Karpas-422 (cell line): ENCODE results near the gene PICK1. TPM values are rescaled to one million over a fixed set of nuclear protein-coding genes. Genes with fewer than 3 reads are reported as not detected.
A peak's percentile ranks its signal among the peaks of the same experiment; 100 is the strongest.
"Not testable (repeated sequence)": the region's sequence is repeated elsewhere in the genome, so short reads cannot be mapped to it uniquely, and the experiment has no call there.

Experiments
- DNase-seq: peaks from one replicate; pipeline ENCODE4 v3.0.0-alpha.2; 2015
- H2AFZ ChIP-seq: fragments of 200-600 bp; sonication (generic); 2 replicates; pipeline ENCODE4 v1.6.1; 2014; ENCODE audit warnings: antibody characterized with exemption, low read length, mixed read lengths
- H3K27ac ChIP-seq: fragments of 200-600 bp; sonication (generic); 2 replicates; pipeline ENCODE4 v1.5.1; 2014; ENCODE audit warnings: mild to moderate bottlenecking, low read length, moderate library complexity
- H3K27me3 ChIP-seq: fragments of 200-600 bp; sonication (generic); 2 replicates; pipeline ENCODE4 v1.6.1; 2014; ENCODE audit warnings: low read length, mixed read lengths
- H3K36me3 ChIP-seq: fragments of 200-600 bp; sonication (generic); 2 replicates; pipeline ENCODE4 v1.6.1; 2014; ENCODE audit warnings: low read length, mixed read lengths; ENCODE audit not compliant: insufficient read depth
- H3K4me1 ChIP-seq: fragments of 200-600 bp; sonication (generic); 2 replicates; pipeline ENCODE4 v1.6.1; 2014; ENCODE audit warnings: mild to moderate bottlenecking, low read length, mixed read lengths
- H3K4me2 ChIP-seq: fragments of 200-600 bp; sonication (generic); 2 replicates; pipeline ENCODE4 v1.6.1; 2014; ENCODE audit warnings: low read length, low read depth, mild to moderate bottlenecking; ENCODE audit not compliant: poor library complexity, severe bottlenecking
- H3K4me3 ChIP-seq: fragments of 200-600 bp; sonication (generic); 2 replicates; pipeline ENCODE4 v1.5.1; 2014; ENCODE audit warnings: mild to moderate bottlenecking, antibody characterized with exemption, low read length, mixed read lengths
- H3K79me2 ChIP-seq: fragments of 200-600 bp; sonication (generic); 2 replicates; pipeline ENCODE4 v1.6.1; 2014; ENCODE audit warnings: mild to moderate bottlenecking, low read length, mixed read lengths
- H3K9ac ChIP-seq: fragments of 200-600 bp; sonication (generic); 2 replicates; pipeline ENCODE4 v1.6.0; 2014; ENCODE audit warnings: low read length
- H3K9me2 ChIP-seq: fragments of 200-600 bp; sonication (generic), shearing (Covaris generic); replicated peaks from 2 replicates; pipeline ENCODE4 v1.6.0; 2014; ENCODE audit warnings: mild to moderate bottlenecking, low read length, moderate library complexity; ENCODE audit not compliant: insufficient read depth
- H3K9me3 ChIP-seq: fragments of 300-700, 200-600 bp; sonication (generic); 2 replicates; pipeline ENCODE4 v1.6.1; 2014; ENCODE audit warnings: low read length, mixed read lengths
- H4K20me1 ChIP-seq: fragments of 200-600 bp; sonication (generic); 2 replicates; pipeline ENCODE4 v1.6.1; 2014; ENCODE audit warnings: mild to moderate bottlenecking, antibody characterized with exemption, low read length, low read depth; ENCODE audit not compliant: insufficient read depth
- total RNA-seq: library from RNA; depleted of rRNA; stranded (reverse); fragments of >200 nt; shearing (Covaris generic); gene quantifications from 2 replicates; pipeline ENCODE4 v1.2.3, GENCODE V29; 2014; ENCODE audit warnings: low replicate concordance

The PICK1 gene
- total RNA-seq, 1 experiment from 2014 or later = 11.0 TPM

GRCh38 chr22:38110008-38110862 is 53.0 kb downstream of the PICK1 start, which contains the start of gene BAIAP2L2:
BAIAP2L2 (minus strand) TSS chr22:38110684; CDS start chr22:38110525, 159 bp downstream.
- H3K9me3 ChIP-seq = no peaks in the 10 kb centered on the region; the same call in 1 of the 2 replicates
- H3K4me1 ChIP-seq = peaks cover 9% of the 10 kb centered on the region
- no peaks in the 10 kb centered on the region for H3K79me2 ChIP-seq
- H3K9ac ChIP-seq = no peak within 1 kb of the TSS
- no peak within 1 kb of the TSS for H3K4me2 ChIP-seq
- no peaks in the 10 kb centered on the region for H4K20me1 ChIP-seq
- DNase-seq = no peak
- H3K36me3 ChIP-seq = no peaks in the 10 kb centered on the region
- no peak within 1 kb of the TSS for H3K27ac ChIP-seq
- no peak within 1 kb of the TSS for H3K4me3 ChIP-seq
- H3K27me3 ChIP-seq = no peaks in the 10 kb centered on the region
- H2AFZ ChIP-seq = no peak within 1 kb of the TSS
- no peaks in the 10 kb centered on the region for H3K9me2 ChIP-seq

DNA sequence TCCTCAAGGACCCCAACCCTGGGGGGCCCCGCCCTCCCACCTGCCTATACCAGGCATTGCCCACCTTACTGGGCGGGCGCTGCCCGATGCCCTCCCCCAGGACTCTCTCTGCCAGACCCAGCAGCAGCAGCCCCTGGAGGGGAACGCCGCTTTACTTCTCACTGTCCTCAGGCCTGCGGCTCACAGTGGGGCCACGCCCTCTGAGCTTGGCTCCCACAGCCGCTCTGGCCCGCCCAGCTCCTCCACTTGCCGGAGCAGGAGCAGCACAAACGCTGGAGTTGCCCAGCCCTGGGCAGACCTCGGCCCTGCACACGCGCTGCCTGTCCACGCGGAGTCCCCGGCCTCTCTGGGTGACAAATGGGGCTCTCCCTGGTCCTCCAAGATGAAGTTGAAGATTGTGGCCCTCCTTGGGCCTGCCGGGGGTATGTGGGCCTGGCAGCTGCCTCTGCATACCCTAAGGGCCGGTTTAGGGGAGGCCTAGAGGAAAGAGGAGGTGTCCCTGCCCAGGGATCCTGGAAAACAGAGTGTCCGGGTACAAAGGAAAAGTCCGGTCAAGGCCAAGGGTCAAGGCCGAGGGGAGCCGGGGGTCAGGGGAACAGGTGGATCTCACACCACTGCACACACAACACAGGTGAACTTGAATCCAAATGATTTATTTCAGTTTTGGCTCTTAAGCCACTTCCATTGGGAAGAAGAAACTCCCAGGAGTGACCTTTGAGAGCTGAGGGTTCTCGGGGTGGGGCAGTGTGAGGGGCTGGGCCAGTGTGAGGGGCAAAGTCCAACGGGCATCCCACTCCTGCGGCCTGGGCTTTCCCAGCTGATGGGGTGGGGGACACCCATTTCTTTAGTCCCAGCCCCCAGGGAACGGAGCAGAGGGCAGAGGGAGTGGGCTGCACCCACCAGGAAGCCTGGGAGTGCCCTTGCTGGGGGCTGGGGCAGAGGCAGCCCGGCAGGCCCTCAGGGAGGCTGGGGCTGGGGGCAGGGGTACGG is 54.0 kb downstream of the PICK1 start:
- Histone ChIP-seq H3K4me1 (peaks cover 9% of the 10 kb centered on the region), H3K4me3 (no peak overlapping the region), H3K27ac (no peak overlapping the region), H3K79me2 (no peaks in the 10 kb centered on the region), H3K9me3 (no peaks in the 10 kb centered on the region; the same call in 1 of the 2 replicates), H2AFZ (no peak overlapping the region), H3K9me2 (no peaks in the 10 kb centered on the region), H3K9ac (no peak overlapping the region), H4K20me1 (no peaks in the 10 kb centered on the region), H3K27me3 (no peaks in the 10 kb centered on the region), H3K4me2 (no peak overlapping the region), H3K36me3 (no peaks in the 10 kb centered on the region)
- no peak for DNase-seq

GRCh38 chr22:38111925-38112355 is 54.7 kb downstream of the PICK1 start:
- no peak overlapping the region for H3K4me3 ChIP-seq
- H2AFZ ChIP-seq = no peak overlapping the region
- no peak overlapping the region for H3K27ac ChIP-seq
- H4K20me1 ChIP-seq = no peaks in the 10 kb centered on the region
- H3K4me1 ChIP-seq = peaks cover 9% of the 10 kb centered on the region
- no peak overlapping the region for H3K4me2 ChIP-seq
- no peaks in the 10 kb centered on the region; the same call in 1 of the 2 replicates for H3K9me3 ChIP-seq
- no peaks in the 10 kb centered on the region for H3K9me2 ChIP-seq
- H3K9ac ChIP-seq = no peak overlapping the region
- H3K79me2 ChIP-seq = no peaks in the 10 kb centered on the region
- H3K27me3 ChIP-seq = no peaks in the 10 kb centered on the region
- H3K36me3 ChIP-seq = no peaks in the 10 kb centered on the region
- no peak for DNase-seq

GRCh38 chr22:38112381-38112780 is 55.2 kb downstream of the PICK1 start:
- Histone ChIP-seq H3K4me1 (peaks cover 9% of the 10 kb centered on the region), H3K4me2 (no peak overlapping the region), H3K4me3 (no peak overlapping the region), H2AFZ (no peak overlapping the region), H3K27ac (no peak overlapping the region), H3K9ac (no peak overlapping the region), H4K20me1 (no peaks in the 10 kb centered on the region), H3K9me3 (no peaks in the 10 kb centered on the region; the same call in 1 of the 2 replicates), H3K27me3 (no peaks in the 10 kb centered on the region), H3K36me3 (no peaks in the 10 kb centered on the region), H3K79me2 (no peaks in the 10 kb centered on the region), H3K9me2 (no peaks in the 10 kb centered on the region)
- no peak for DNase-seq

DNA sequence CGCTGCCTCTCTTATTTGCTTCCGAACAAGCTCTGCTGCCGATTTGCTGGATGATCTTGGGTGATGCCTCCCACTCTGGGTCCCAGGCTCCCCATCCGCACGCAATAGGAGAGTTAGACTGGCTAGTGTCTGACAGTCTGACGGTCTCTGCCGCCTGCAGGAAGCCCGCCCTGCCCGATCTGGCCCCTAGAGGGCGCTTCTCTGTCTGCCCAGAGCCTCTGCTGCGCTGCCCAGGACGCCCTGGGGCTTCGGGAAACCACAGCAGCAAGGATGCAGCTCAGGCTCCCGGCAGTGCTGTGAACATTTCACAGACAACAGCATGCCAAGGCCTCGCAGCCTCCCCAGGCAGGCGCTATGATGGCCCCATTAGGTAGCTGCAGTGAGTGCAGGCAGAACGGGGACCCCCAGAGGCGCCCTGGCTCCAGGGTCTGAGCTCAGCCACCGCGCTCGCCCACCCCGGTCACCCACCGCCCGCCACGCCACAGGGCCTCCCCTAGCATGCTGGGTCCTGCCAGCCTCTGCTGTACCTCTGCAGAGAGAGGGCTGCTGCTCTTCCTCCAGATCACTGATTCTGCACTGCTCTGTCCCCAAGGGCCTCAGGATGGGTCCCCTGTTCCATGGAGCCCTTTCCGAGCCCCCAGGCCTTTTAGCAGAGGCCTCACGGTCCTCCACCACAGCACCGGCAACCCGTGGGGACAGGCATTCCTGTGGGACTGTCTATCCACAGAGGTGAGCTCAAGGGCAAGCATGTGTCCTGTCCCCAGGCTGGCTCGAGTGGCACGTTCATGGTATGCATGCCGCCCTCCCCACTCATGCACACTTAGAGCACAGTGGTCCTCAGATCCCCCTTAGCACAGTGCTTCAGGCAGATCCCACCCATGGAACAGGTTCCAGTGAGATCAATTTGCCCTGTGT is 57.5 kb downstream of the PICK1 start:
- H3K9me2 ChIP-seq = no peaks in the 10 kb centered on the region
- no peaks in the 10 kb centered on the region for H3K36me3 ChIP-seq
- H3K27me3 ChIP-seq = no peaks in the 10 kb centered on the region
- H3K27ac ChIP-seq = no peak overlapping the region
- no peaks in the 10 kb centered on the region for H4K20me1 ChIP-seq
- no peak overlapping the region for H2AFZ ChIP-seq
- no peak overlapping the region for H3K4me3 ChIP-seq
- no peak overlapping the region for H3K4me2 ChIP-seq
- peaks cover 9% of the 10 kb centered on the region for H3K4me1 ChIP-seq
- no peak overlapping the region for H3K9ac ChIP-seq
- DNase-seq = peak; percentile 92
- no peaks in the 10 kb centered on the region for H3K79me2 ChIP-seq
- H3K9me3 ChIP-seq = no peaks in the 10 kb centered on the region; the same call in 1 of the 2 replicates

DNA sequence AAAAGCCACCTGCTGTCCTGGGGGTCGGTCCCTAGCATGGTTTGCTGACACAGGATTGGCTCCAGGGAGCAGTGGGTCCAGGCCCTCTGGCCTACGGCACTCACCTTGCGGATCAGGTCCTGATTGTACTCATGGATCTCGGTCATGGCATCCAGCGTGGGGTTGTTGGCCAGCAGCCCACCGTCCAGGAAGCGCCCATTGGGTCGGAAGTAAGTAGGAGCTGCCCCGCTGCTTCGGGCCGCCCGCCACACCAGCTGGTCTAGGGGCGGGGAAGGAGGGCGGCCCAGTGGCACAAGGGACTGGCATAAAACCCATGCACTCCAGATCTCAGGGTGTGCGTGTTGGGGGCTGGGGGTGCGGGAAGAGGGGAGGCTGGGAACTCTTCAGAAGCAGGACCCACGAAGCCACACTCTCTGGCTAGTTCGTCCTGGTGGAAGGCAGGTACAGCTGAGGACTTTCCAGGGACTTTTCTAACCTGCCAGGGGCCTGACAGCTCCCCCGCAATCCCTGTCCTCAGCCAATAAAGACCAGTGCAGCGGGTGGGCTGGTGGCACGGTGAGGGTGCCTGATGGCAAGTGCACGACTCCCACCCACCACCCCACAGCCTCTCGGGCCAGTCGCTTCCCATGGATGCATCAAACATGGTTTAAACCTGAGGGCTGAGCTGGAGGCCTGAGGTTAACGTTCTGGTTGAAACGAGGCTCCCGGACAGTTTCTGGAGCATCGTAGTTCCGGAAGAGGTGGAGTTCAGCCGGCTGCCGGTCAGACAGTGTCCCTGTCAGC is 58.4 kb downstream of the PICK1 start:
- DNase-seq = no peak
- Histone ChIP-seq H3K9ac (no peak overlapping the region), H3K36me3 (no peaks in the 10 kb centered on the region), H3K27ac (no peak overlapping the region), H2AFZ (no peak overlapping the region), H3K79me2 (no peaks in the 10 kb centered on the region), H3K4me3 (no peak overlapping the region), H3K27me3 (no peaks in the 10 kb centered on the region), H3K9me3 (no peaks in the 10 kb centered on the region; the same call in 1 of the 2 replicates), H3K4me2 (no peak overlapping the region), H3K4me1 (peaks cover 9% of the 10 kb centered on the region), H3K9me2 (no peaks in the 10 kb centered on the region), H4K20me1 (no peaks in the 10 kb centered on the region)

GRCh38 chr22:38117556-38117955 is 60.4 kb downstream of the PICK1 start:
- not testable (repeated sequence) for H2AFZ ChIP-seq

More at GRCh38 chr22:38117556-38117955, 60.4 kb downstream of the PICK1 start:
- H3K27ac ChIP-seq, H3K4me1 ChIP-seq, H3K36me3 ChIP-seq, H3K4me3 ChIP-seq, H4K20me1 ChIP-seq, H3K79me2 ChIP-seq, H3K9me3 ChIP-seq, H3K9me2 ChIP-seq, H3K9ac ChIP-seq, DNase-seq, H3K4me2 ChIP-seq, H3K27me3 ChIP-seq: not testable (repeated sequence)
